Hypothalamus (tissue), 51 donors: ENCODE results near the gene TTLL11.
"Not testable (repeated sequence)": the region's sequence is repeated elsewhere in the genome, so short reads cannot be mapped to it uniquely, and the experiment has no call there.

Experiments
- DNase-seq, 51 donors: peaks; one replicate each; lab custom pipeline; 2025; lab: John Stamatoyannopoulos, UW

Gene TTLL11

DNA sequence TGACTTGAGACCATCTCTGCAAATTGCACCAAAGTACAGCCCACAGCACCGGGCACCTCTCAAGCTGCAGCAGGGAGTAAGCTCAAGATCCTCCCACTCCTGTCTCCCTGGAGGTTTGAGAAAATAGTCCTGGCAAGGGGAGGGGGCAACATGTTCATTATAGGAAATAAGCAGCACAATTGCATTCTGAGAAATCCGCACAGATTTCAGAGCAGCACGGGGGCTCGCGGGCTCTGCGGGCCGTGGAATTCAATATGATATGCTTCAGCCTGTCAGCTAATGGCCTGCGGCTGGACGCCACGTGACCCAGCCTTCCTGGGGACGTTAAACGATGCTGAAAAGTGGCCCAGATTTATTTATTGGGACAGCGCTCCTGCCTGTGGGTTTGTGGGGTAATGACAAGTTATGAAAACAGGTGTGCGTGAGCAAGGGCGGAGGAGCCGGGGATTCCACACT is 285.3 kb downstream of the TTLL11 start:
- DNase-seq, result no peak

- DNase-seq, result no peak
Measured at GRCh38 chr9:121807069-121807822, 285.9 kb downstream of the TTLL11 start.

DNA sequence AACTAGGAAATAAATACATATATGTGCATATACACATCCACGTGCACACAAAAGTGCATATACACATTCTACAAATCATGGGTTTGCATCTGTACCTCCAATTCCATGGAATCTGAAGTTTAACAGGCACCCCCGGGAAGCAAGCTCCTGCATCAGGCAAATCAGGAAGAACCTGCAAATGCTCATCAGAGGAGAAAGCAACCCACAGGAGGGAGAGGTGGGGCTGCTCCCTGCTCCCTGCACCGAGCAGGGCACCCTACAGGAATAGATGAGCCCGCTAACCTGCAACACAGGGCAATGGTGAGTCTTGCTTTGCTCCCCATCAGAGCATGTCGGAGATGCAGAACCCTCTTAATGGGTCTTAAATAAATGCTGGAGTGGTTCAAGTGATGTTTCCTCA is 290.4 kb downstream of the TTLL11 start:
- DNase-seq, result no peak

GRCh38 chr9:121801579-121801978 is 291.5 kb downstream of the TTLL11 start:
- no peak for DNase-seq

DNA sequence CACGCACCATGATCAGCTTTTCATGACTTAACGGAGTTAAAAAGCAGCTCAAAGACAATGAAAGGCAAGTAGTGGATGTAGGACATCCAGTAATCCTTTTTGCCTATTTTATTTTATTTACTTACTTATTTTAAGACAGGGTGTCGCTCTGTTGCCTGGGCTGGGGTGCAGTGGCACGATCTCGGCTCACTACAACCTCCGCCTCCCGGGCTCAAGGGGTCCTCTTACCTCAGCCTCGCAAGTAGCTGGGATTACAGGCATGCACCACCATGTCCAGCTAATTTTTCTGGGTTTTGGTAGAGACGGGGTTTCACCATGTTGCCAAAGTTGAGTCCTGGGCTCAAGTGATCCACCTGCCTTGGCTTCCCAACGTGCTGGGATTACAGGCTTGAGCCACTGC is 292.7 kb downstream of the TTLL11 start:
- DNase-seq, result no peak

- DNase-seq, result no peak
Measured at GRCh38 chr9:121798941-121799340, 294.2 kb downstream of the TTLL11 start.

DNA sequence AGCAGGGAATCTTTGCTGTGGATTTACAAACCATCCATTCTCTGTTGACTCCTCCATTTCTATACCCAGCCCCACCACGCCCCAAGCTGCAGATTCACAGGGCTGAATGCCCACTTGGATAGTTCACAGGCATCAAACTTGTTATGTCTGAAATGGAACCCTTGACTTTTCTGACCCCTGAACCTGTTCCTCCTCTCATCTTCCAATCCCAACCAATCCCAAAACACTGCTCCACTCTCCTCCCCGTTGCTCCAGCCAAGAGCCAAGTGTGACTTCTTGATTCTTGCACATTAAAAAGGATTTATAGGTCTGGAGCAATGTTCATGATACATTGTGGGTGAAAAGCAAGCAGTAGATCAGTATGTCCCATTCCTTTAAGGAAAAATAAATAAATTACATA is 296.0 kb downstream of the TTLL11 start:
- DNase-seq, result no peak

DNA sequence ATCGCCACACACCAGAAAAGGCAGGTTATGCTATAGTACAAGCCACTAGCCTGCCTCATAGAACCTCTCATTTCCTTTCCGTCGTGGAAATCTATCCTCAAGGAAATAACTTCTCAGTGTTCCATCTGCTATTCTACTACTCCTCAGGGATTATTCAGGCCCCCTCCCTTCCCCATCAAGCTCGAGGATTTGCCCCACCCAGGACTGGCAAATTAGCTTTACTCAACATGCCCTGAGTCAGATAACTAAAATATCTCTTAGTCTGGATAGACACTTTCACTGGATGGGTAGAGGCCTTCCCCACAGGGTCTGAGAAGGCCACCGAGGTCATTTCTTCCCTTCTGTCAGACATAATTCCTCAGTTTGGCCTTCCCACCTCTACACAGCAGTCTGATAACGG is 298.8 kb downstream of the TTLL11 start:
- not testable (repeated sequence) for DNase-seq

GRCh38 chr9:121792476-121792875 is 300.6 kb downstream of the TTLL11 start:
- DNase-seq, result not testable (repeated sequence)

GRCh38 chr9:121790841-121791240 is 302.3 kb downstream of the TTLL11 start:
- no peak for DNase-seq

GRCh38 chr9:121788686-121789366 is 304.3 kb downstream of the TTLL11 start:
- no peak for DNase-seq

- no peak for DNase-seq
Measured at GRCh38 chr9:121786998-121787422, 306.1 kb downstream of the TTLL11 start.

DNA sequence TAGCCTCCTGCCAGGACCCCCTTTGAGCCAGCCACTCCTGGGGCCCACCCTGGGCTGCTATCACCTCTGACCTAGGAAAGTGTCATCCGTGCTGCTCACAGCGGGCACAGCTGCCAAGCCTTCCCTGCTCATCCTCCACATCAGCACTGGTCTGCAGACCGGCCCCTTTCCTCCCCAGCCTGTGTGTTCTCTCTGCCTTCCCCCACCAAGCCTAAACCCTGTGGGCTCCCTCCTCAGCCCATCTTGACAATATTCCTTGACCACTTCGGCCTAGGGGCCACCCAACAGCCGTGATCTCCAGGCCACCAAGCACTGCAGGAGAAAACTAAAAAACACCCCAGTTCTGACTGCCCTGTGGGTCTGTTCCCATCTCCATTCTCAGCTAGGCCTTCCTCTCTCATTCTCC is 306.6 kb downstream of the TTLL11 start:
- no peak for DNase-seq

- no peak for DNase-seq
Measured at GRCh38 chr9:121785673-121786542, 307.2 kb downstream of the TTLL11 start.

GRCh38 chr9:121784731-121785411 is 308.2 kb downstream of the TTLL11 start:
- DNase-seq, result no peak

- DNase-seq, result peak in 6 of 51 donors; percentile 14 to 39 (median 28)
Measured at GRCh38 chr9:121783521-121784507, 309.3 kb downstream of the TTLL11 start.

- no peak for DNase-seq
Measured at GRCh38 chr9:121783111-121783510, 310.0 kb downstream of the TTLL11 start.

DNA sequence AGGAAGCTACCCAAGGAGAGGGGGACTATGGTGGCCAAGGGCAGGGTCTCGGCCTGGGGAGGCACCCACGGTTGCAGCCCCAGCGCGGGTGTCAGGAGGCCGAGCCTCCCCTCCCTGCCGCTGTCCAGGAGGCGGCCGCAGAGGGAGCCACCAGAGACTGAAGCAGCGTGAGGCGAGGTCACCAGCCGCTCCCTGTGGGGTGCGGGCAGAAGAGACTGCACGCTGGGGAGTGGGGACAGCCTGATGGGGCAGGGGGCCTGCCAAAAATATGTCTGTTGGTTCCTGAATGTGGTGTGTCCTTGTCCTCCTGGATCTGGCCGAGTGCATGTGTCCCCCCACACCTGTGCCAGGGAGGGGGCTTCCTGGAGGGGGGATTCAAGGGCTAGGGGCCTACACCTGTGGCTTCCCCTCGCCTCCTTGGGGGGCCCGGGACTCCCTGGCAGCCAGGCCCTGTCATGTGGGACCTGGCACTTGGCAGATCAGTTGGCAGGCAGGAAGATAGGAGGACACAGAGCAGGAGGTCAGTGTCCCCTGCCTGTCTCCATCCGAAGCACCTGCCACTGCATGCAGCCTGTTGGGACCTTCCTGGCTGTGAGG is 310.5 kb downstream of the TTLL11 start:
- no peak for DNase-seq
